ENCODE results near the gene RNF14. TPM values are rescaled to one million over a fixed set of nuclear protein-coding genes. Genes with fewer than 3 reads are reported as not detected.

RNF14 gene
- total RNA-seq, 1 experiment from 2014 or later = 20.1 TPM

GRCh38 chr5:142012186-142012785, 43.4 kb downstream of the RNF14 start:
- no peak overlapping the region for H3K23ac ChIP-seq (ENCODE audit: insufficient read length, low read depth, low read length)
- H3K27ac ChIP-seq (ENCODE audit: insufficient read length, low read depth, low read length) = no peak overlapping the region
- no peaks in the 10 kb centered on the region for H3K79me1 ChIP-seq (ENCODE audit: insufficient read depth, low read depth, low read length, poor library complexity, severe bottlenecking)
- H3K27me3 Mint-ChIP-seq (ENCODE audit: low read depth) = no peaks in the 10 kb centered on the region
- peak overlapping the region; percentile 82 to 84 for H3K4me3 Mint-ChIP-seq
- H4K8ac ChIP-seq (replicated peaks; ENCODE audit: insufficient read length, low read depth, low read length) = no peak overlapping the region
- H3K4ac ChIP-seq (ENCODE audit: low read depth, low read length) = no peak overlapping the region
- H4K5ac ChIP-seq (ENCODE audit: insufficient read length, low read depth, low read length) = no peak overlapping the region
- H2AK5ac ChIP-seq (ENCODE audit: insufficient read length, low read length) = no peak overlapping the region
- H2BK120ac ChIP-seq (ENCODE audit: low read depth, low read length, poor library complexity, severe bottlenecking) = no peak overlapping the region
- H2BK12ac ChIP-seq (ENCODE audit: insufficient read length, low read depth, low read length) = no peak overlapping the region
- H3K18ac ChIP-seq (ENCODE audit: insufficient read length, low read depth, low read length) = peak overlapping the region; percentile 86
- no peak overlapping the region for H3T11ph ChIP-seq (ENCODE audit: low read length)
- H3K27ac Mint-ChIP-seq = peak overlapping the region; percentile 84 to 98 (median 89); a peak in 5 of 7 replicates
- no peak overlapping the region for H3K56ac ChIP-seq (ENCODE audit: insufficient read length, low read depth, low read length)
- H3K14ac ChIP-seq (ENCODE audit: insufficient read depth, low read length) = peak overlapping the region; percentile 87
- H3K23me2 ChIP-seq (ENCODE audit: insufficient read length, low read depth, low read length, poor library complexity, severe bottlenecking) = peaks cover 8% of the 10 kb centered on the region
- peak overlapping the region; percentile 73 for H3K9ac ChIP-seq (ENCODE audit: extremely low read depth, insufficient read length, low read length)
- no peak overlapping the region for H2AFZ ChIP-seq (ENCODE audit: low read length)
- peaks cover 4 to 32% (median 29%) of the 10 kb centered on the region in 3 experiments; a peak in 5 of 7 replicates for H3K36me3 Mint-ChIP-seq (ENCODE audit: insufficient read depth in 1 of 3, low read depth in 3 of 3)
- no peak overlapping the region for H2BK20ac ChIP-seq (ENCODE audit: low read depth, low read length, poor library complexity, severe bottlenecking)
- WGBS (ENCODE audit: extremely low coverage, insufficient read length, low lambda C conversion rate) = no CpG with 5 or more reads among the region's 18 CpGs
- peak; percentile 78 for DNase-seq
- H4K20me1 ChIP-seq (ENCODE audit: control insufficient read depth, insufficient read depth, insufficient read length) = no peaks in the 10 kb centered on the region
- H3K9me3 Mint-ChIP-seq = no peaks in the 10 kb centered on the region
- H3K9me3 ChIP-seq (ENCODE audit: control insufficient read depth, low read depth, low read length) = no peaks in the 10 kb centered on the region
- TF ChIP-seq CTCF (conservative IDR thresholded peaks at IDR 0.05) = peak; percentile 79
- no peaks in the 10 kb centered on the region for H3K27me3 ChIP-seq (ENCODE audit: insufficient read depth, low read length)
- H3K79me2 ChIP-seq (ENCODE audit: insufficient read depth, low read length) = no peaks in the 10 kb centered on the region
- no peak overlapping the region for H2BK5ac ChIP-seq (ENCODE audit: insufficient read length, low read length)
- H4K91ac ChIP-seq (ENCODE audit: insufficient read length, low read depth, low read length) = no peak overlapping the region
- peaks cover 8 to 11% of the 10 kb centered on the region in 2 experiments for H3K4me1 Mint-ChIP-seq
- no peak overlapping the region for H2BK15ac ChIP-seq (ENCODE audit: low read depth, low read length)
- peak overlapping the region; percentile 82 for H3K4me2 ChIP-seq (ENCODE audit: insufficient read depth, insufficient read length, low read length)
- H3K4me1 ChIP-seq (ENCODE audit: insufficient read depth, low read length) = no peaks in the 10 kb centered on the region; the same call in 1 of the 2 replicates
